Retina (tissue), 1 donor: ENCODE data around the gene RELN.

ENCODE experiments used
- DNase-seq: peaks from one replicate; pipeline ENCODE4 v3.0.0-alpha.2; 2016

RELN gene

DNA sequence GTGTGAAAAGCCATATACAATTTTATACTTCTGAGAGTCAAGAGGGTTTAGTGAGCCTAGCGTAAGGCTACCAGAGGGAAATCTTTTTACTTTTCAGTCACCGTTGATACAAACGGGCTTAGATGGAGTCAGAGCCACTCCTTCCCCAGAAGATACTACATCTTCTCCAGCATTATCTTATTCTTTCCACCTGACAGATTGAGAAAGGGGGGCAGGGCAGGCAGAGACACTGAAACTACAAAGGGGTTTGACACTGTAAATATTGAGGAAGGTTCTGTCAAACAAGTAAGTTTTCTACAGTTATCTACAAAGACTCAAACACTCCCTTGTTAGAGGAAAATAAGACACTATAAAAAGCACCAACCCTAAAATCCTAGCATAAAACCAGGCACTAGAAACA lies 100.0 kb downstream of the RELN start:
- DNase-seq = no peak

DNA sequence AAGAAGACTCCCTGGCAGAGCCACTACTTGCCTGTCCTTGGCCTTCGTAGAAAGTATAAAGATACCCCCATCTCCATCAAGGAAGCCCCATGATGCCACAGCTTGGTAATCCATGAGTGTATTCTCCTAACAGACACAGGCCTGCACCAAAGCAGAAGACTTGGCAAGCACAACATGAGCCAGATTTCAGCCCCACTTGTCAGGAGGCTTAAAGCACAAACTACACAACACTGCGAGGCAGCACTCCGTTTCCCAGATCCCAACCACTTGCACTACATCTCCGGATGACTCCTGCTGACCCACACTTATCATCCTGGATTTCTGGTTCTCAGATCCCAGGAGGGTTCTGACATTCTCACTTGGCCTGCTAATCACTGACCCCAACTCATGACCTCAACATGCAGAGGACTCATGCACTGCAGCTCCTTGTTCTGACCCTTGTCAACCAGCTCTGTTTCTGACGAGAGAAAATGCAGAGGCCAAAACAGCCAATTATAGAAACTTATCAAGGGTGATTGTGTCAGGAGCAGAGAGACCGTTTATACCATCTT lies 100.8 kb downstream of the RELN start:
- no peak for DNase-seq

DNA sequence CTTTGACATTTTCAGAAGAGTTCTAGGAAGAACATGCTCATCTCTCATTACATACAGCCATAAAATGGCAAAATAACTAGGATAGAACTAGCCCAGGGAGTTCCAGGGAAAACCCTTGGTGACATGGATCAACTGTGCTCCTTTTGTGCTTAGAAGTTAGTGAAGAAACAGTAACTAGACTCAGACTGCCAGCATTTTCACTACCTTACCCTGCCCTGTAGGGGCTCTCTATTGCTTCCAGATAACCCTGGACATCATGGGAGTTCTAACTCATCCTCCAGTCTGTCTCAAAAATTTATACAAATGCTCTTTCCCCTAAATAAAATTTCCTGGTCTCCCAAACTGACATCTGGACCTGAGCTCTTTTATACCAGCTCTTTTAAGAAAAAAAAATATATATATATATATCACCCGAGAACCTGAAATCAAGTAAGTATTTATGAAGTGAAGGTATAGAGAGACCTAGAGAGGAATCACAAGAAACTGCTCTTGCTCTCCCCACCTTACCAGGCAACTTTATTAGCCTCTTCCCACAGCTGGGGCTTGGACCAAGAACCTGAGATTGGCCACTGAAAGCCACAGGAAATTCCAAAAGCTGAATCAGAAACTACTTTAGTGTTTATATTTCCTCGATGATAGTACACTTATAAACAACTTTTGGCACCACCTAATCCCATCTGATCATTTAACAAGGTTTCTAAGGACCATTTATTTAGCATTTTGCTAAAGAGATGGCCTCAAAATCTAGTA lies 101.4 kb downstream of the RELN start:
- no peak for DNase-seq

DNA sequence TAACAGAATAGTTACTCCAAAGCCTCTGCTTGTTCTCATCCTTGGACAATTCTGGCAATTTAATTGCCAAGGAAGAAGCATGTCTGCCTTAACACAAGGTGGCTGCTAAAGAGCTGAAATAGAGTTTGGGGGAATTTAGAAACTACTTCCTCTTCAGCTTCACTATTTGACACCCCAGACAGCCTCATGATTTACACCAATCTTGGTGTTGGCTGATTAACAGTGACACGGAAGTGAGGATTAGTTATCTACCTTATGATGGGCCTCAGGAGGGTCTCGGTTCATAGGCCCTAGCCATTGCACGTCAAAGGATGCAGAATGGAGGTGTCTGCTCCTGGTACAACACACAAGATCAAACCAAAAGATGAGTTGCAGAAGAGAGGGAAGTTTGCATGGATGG lies 102.4 kb downstream of the RELN start:
- DNase-seq = no peak

DNA sequence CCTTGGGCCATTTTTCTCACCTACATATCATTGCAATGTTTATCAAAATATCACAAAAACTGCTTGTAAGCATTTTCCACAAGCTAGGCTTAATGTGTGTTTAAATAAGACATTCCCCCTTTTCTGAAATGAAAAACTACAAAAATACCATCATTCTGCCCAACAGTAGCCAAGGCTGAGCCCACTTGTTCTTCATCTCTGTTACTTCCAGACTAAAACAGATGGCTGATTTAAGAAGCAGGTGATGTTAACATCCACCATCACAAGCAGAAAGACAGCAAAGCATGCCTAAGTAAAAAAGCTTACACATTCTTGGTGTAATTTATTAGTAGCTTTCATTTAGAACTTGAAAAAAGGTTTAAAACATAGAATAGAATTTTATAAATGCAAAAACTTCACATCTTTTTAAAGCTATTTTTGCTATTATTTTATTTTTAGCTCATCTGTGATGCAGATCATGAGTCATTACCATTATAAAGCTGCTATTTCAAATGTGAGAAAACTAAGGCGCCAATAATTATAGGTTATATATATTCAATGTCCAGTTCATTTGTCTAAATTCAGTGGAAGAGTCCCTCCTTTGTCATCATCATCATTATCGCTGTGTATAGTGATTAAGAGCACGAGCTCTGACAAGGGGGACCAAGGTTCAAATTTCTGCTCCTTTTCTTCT lies 109.4 kb downstream of the RELN start:
- no peak for DNase-seq

DNA sequence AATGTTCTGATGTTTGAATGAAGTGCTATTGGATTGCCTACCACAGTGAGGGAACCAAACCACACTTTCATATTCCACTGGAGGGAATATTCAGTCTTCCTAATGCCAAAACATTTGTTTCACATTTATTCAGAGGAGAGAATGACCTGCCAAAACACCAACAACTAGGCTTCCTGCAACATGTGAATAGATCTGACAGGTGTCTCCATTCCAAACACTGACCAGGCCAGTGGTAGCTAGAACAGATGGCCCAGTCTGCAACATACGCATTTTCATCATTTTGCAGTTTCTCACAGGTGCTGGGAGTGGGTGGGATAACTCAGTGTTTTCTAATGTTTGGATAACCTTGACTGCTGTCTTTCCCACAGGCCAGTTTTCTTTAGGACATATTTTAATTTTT lies 110.0 kb downstream of the RELN start:
- no peak for DNase-seq

DNA sequence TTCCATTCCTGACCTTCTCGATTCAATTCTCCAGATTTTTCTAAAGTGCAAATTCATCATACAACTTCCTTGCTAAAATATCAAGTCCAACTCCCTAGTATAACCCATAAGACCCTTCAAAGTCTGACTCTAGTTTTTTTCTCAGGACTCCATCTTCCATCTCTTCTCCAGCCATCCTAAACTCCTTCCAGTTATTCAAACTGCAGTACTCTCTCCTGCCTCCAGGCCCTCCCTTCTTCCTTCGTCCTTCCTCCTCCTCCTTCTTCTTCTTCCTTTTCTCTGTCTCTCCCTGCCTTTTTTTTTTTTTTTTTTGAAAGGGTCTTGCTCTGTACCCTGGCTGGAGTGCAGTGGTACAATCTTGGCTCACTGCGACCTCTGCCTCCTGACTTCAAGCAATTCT lies 111.9 kb downstream of the RELN start:
- no peak for DNase-seq

DNA sequence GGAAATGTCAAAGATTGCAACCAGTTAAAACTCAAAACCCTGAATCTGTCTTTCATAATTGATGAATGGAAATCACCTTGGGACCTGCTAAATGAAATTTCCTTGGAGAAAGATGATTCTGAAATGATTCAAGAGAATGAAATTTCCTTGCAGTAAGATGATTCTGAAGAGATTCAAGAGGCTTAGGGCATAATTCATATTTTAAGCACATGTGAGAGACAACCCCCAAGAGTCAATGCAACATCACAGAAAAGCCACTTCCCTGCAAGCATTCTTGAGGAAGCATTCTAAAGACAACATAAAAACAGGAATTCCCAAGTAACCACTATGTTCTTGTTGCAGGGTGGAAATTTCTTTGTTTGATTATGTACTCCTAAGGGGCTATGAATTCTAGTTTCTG lies 113.7 kb downstream of the RELN start:
- no peak for DNase-seq

DNA sequence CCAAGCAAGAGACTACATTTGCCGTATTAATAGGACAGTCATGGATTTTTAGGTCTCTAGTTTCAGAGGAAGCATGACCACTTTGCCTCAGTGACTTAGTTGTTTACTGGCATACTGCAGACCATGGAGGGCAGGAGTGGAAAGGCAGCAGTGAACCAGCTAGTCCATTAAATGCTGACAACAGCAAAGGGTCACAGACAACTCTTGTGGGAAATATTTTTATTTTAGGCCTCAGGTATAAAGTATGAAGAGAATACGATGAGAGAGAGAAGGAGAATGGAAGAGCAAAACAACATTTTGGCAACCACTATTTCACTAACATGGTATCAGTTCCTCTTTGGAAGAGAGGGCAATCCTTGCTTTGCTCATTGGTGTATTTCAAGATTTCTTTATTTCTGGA lies 118.0 kb downstream of the RELN start:
- no peak for DNase-seq

DNA sequence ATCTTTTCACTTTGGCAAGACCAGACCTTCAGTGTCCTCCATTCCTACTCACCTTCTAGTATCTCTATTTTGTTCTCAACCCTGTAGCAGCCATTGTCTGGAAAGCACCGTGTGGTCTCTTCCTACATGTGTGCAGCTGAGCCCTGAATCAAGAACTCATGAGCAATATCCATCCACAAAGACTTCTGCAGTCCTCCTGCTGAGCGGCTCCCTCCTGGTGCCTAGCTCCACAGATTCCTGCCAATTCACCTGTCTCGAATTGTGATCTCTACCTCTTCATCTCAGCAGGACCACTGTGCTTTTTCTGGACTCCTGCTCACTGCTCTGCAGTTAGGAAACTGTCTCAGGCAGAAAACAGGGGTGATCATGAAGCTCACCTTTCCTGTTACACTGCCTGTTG lies 118.8 kb downstream of the RELN start:
- DNase-seq = no peak

DNA sequence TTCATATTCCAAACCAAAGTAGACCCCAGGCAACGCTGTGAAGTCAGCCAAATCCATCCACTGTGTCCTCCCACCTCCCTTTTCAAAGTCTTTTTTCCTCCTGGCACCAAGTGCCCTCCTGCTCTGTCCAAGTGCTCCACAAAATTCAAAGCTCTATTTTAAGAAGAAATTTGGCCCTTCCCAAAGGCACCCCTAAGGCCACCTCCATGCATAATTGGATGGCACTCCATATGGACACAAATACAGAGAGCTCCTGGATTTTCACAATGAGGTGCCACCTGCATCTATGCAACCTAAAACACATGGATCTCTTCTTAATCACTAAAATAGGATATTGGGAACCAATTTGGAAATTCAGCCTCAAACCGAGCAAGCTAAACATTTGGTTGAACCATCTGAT lies 121.6 kb downstream of the RELN start:
- DNase-seq = no peak

DNA sequence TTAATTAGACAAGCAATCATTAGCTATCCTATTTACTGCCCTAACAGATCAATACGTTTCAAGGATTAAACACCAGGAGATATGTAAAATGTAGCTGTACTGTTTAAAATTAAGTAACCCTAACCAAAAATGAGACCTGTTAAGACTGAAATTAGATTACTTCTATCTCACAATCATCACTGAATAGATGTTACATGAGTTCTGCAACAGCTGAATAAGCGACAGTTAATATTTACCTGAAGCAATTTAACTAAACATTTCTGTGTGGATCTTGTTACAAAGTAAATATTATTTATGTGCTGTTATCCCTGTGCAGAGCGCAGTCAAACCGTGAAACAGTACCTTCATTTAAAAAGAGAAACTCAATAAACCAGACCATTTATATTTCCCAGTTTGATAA lies 122.5 kb downstream of the RELN start:
- DNase-seq = no peak

DNA sequence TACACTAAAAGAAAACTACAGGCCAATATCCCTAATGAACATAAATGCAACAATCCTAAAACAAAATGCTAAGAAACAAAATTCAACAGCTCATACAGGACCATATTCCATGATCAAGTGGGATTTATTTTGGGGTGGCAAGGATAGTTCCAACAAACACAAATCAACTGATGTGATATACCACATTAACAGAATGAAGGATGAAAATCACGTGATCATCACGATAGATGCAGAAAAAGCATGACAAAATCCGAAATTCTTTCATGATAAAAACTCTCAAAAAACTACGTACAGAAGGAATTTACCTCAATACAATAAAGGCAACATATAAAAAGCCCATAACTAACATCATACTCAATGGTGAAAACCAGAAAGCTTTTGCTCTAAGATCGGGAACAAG lies 124.0 kb downstream of the RELN start:
- no peak for DNase-seq

DNA sequence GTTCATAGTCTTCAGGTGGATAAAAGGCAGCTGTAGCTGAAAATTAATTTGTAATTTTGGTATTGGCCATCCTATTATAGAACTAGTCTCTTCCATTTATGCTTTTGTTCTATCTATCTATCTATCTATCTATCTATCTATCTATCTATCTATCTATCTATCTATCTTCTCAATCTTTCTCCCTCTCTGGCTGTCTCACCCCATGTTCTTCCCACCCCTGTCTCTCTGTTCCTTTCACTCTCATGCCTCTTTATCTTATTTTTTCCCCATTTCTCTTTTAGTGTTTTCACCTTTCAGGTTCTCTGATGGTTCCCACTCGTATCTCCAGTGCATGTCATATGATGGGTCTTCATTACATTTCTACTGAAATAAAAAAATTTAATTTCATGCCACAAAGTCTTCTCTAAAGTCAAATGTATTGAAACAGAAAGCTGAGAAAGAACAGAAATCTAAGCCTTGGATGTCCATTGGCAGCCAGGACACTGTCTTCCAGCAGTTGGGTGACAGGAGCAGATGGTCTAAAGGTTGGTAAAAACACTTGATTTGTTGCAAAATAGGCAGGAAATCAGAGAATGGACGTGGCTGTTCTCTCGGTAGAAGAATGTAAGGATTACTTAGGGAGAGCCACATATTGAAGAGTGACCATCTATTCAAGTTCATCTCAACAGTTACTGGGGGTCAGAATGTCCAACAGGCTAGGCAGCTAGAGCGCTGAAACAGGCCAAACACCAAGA lies 127.0 kb downstream of the RELN start:
- DNase-seq = no peak

DNA sequence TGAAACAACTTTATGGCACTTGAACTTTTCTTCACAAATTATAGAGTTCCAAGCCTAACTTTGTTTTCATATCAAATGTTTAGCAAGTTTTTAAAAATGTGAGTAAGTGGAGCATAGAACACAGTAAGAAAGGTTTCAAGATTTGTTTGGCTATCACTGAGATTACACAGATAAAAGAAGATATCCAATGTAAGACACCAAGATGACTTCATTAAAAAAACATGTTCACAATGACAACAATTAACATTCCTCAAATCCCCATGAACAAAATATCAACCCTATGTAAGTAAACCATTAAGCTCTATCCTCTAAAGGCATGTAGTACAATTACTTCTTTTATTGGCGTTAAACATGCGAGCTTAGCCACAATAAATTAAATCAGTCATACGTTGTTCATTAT lies 129.7 kb downstream of the RELN start:
- DNase-seq = no peak

DNA sequence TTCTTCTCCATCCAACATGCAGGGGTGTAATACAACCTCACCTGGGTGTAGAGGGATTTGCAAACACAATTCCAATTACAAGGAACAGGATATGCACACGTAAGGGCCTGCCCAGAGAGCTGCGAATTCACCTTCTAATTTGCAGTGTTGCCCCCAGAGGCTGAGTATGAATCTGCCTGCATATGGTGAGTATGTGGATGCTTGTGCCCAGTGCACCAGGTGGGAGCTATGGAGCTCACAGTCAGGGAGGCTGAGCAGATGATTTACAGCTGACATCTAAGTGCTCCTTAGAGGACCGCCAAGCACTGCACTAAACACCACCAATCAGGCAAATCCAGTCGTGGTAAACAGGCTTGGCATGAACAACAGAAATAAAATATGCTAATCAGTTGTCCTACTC lies 132.0 kb downstream of the RELN start:
- DNase-seq = peak; percentile 36

DNA sequence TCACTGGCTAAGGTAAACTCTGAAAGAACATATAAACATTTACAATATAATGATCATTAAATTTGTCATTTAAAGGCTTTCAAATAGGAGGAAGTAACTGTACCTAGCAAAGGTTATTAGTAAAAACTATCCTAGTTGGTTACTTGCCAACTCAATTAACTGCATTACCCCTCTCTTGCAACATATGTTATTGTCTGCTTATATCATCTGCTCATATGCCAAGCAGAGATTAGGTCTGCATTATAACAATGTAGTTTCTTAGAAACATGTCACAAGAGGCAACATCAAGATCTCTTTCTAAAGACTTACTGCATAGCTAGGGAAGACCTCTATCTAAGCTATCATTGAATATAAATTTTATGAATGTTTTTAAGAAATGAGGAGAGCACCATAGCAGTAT lies 132.5 kb downstream of the RELN start:
- DNase-seq = no peak

DNA sequence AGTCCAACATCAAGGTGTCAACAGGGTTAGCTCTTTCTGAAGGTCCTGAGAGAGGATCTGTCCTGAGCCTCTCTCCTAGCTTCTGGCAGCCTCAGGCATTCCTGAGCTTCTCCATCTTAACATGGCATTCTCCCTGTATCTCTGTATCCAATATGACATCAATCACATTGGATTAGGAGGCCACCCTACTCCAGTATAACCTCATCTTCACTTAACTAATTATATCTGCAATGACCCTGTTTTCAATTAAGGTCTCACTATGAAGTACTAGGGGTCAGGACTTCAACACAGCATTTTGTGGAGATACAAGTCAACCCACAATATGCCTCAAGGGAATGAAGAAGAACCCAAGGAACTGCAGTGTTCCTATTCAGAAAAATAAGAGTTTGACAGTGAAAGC lies 133.8 kb downstream of the RELN start:
- DNase-seq = no peak

DNA sequence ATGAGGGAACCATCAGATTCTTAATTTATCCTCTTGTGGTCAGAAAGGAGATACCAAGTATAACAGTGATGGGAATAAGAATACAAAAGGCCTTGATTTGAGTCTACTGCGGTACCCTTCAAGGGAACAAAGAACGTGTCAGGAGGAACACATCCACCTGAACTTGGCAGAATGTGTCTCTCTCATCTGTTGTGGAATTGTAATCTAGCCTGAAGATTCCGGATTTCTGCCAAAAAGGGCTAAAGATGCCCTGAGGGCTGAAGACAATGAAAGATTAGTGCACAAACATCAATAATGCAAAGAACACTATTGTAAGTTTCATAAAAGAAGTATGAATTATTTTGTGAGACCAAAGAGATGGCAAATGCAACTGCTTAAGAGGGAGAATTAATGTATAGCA lies 134.8 kb downstream of the RELN start:
- no peak for DNase-seq

DNA sequence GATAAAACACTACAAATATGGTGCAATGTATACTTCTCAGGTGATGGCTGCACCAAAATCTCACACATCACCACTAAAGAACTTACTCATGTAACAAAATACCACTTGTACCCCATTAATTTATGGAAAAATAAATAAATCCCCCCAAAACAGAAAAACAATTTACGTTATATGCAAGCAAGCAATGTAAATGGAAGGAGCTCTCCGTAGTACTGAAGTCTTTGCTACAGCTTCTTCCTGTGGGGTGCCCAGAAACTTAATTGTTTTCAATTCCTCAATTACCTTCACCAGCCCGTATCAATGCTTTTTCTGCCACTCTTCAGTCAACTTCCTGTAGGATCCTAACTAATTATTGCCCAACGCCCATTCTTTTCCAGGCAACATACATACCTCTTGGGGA lies 138.1 kb downstream of the RELN start:
- no peak for DNase-seq

DNA sequence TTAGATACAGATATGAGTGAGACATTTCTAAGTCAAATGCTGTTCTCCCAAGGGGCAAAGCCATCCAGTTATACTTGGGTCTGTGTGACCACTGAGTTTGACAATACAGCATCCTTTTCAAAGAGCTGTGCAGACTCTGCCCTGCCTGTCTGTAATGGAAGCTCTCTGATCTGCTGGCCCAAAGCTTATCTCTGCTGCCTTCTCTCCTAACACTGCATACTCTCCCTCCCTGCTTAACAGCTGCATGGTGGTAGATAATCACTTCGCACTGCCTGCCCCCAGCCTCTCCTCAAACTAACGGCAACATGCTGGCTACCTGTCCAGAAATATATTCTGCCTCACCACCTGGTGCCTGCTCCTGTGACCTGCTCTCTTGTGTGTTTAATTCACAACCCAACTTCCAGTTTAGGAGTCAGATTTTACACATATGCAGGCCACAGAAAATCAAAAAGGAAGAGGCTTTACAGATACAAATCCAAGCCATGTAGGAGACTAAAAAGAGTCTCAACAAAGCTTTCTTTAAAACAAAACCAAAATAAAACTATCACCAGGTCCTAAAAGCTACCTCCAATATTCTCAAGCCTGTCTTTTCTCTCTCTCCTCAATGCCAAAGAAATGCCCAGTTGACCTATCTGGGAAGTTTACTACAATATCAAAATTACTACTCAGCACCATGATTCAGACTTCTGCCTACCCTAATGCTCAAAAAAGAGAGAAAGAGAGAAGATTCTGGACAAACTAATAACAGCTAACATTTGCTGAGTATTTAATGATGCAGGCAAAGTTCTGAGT lies 145.6 kb downstream of the RELN start:
- DNase-seq = no peak

DNA sequence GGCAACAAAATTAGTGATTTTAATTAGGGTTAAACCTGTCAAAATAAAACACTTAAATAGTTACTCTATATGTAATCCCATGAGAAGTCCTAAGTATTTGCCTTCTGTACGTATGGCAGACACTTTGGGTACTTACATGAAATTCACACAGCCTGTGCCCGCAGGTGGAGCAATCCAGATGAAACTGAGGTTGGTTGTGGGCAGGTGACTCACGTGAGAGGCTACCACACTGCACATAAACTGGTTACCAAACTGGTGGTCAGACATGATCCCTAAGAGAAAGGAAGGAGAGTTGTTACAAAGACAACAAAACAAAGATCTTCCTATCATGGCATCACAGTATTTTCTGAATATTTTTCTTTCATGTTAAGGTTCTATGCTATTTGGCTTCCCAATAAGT lies 156.1 kb downstream of the RELN start:
- no peak for DNase-seq

DNA sequence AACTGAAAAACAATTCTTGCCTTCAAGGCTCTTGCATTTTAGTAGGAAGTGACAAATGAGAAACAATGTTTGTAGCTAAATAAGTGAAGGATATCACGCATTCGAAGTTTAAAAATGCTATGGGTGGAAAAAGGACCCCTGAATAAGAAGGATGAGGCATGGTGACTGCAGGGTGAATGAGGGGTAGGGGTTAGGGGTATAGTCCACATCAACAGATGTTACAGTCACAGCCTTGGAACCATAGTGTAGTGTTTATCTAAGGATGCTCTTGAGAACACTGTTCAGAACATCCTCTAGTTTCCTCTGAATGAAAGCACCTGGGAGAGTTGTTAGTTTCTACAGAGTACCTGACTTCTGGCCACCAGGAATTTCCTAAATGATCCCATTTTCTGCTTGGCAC lies 157.0 kb downstream of the RELN start:
- DNase-seq = no peak
